ENCODE data around the gene P2RY12. TPM values are rescaled to one million over a fixed set of nuclear protein-coding genes. Genes with fewer than 3 reads are reported as not detected.
A peak's percentile ranks its signal among the peaks of the same experiment; 100 is the strongest.

Gene P2RY12
- total and polyA plus RNA-seq, 2 of the 4 experiments (the other 2 are of a cell fraction) = not detected

GRCh38 chr3:151305060-151305774 is 79.3 kb downstream of the P2RY12 start (continued):
- TF ChIP-seq RFX5 (IDR thresholded peaks at IDR 0.05; ENCODE audit: low read depth, low read length) = no peak

- Histone ChIP-seq H4K8ac (ENCODE audit: low read depth in 2 of 2, low read length in 2 of 2) (no peak overlapping the region), H2BK20ac (ENCODE audit: low read depth, low read length) (0 out of 2 replicates have a peak overlapping the region, but pooled peaks have one; percentile 10), H4K91ac (ENCODE audit: insufficient read depth, low read depth, low read length) (no peak overlapping the region), H2BK120ac (ENCODE audit: low read depth, low read length) (0 out of 2 replicates have a peak overlapping the region, but pooled peaks have one; percentile 19), H3K27me3 (ENCODE audit: control insufficient read depth, insufficient read depth, low read length) (no peaks in the 10 kb centered on the region), H3K9me3 (ENCODE audit: control insufficient read depth, insufficient read depth, low read length) (no peaks in the 10 kb centered on the region), H3K4me1 (ENCODE audit: control insufficient read depth, insufficient read depth, low read length) (peaks cover 15% of the 10 kb centered on the region), H3K18ac (ENCODE audit: low read depth, low read length) (0 out of 2 replicates have a peak overlapping the region, but pooled peaks have one; percentile 9), H3K4ac (ENCODE audit: low read depth, low read length) (peak overlapping the region; percentile 25; the same call in 1 of the 2 replicates), H3K9ac (ENCODE audit: low read depth, low read length) (no peak overlapping the region), H3K27ac (ENCODE audit: insufficient read depth, low read length) (no peak overlapping the region), H2AK9ac (replicated peaks; ENCODE audit: low read depth, low read length, poor library complexity) (no peak overlapping the region), H3K23ac (ENCODE audit: low read depth, low read length) (no peak overlapping the region), H3K4me2 (ENCODE audit: low read depth, low read length) (no peak overlapping the region), H3K56ac (ENCODE audit: extremely low read depth, insufficient read depth, low read length) (no peak overlapping the region), H3K4me3 (ENCODE audit: insufficient read depth, low read depth, low read length) (no peak overlapping the region), H3K79me1 (ENCODE audit: low read depth in 1 of 2, low read length in 2 of 2) (no peaks in the 10 kb centered on the region), H2BK15ac (ENCODE audit: low read depth, low read length) (0 out of 3 replicates have a peak overlapping the region, but pooled peaks have one; percentile 48), H3K14ac (replicated peaks; ENCODE audit: low read depth, low read length) (no peak overlapping the region), H2AK5ac (ENCODE audit: low read depth, low read length) (peak overlapping the region; percentile 20; the same call in 1 of the 2 replicates), H4K5ac (ENCODE audit: low read depth, low read length) (no peak overlapping the region), H3K36me3 (ENCODE audit: control insufficient read depth, insufficient read depth, low read length) (no peaks in the 10 kb centered on the region), H2BK5ac (ENCODE audit: low read depth, low read length, poor library complexity, severe bottlenecking) (no peak overlapping the region), H3K9me1 (ENCODE audit: insufficient read depth, low read length) (peaks cover 3% of the 10 kb centered on the region; the same call in 1 of the 2 replicates), H4K20me1 (ENCODE audit: insufficient read depth, low read length) (no peaks in the 10 kb centered on the region), H2AFZ (replicated peaks; ENCODE audit: low read length, poor library complexity) (no peak overlapping the region)
- BruUV-seq (replicated peaks) = no TSS peak
- no peak for ATAC-seq (ENCODE audit: low read depth)
- ChIA-PET POLR2A (ENCODE audit: unreplicated experiment) (no interaction called here), CTCF (interaction anchor here (1.0 to 1.2 kb wide), 2 partner anchors 12 to 22 kb away, joined by 3 to 4 read pairs; no protein-coding TSS in a partner anchor)
- no CpG with 5 or more reads among the region's 2 CpGs for WGBS, 2 experiments (ENCODE audit: extremely low coverage in 2 of 2, insufficient read length in 1 of 2)
- in situ Hi-C loops (cut with MboI; ENCODE audit: low sequenced_read_pairs) (no loop called here), intact Hi-C loops (cut with micrococcal nuclease) (loop anchor here (5.0 kb wide), 1 partner anchor 354 kb away; no protein-coding TSS in a partner anchor), dilution Hi-C loops (cut with HindIII; ENCODE audit: low sequenced_read_pairs, unreplicated experiment) (no loop called here)
- TF ChIP-seq RCOR1 (IDR thresholded peaks at IDR 0.05; ENCODE audit: insufficient replicate concordance, low read length) = no peak
- DNase-seq = no peak
These were observed 80.8 kb downstream of the P2RY12 start for GRCh38 chr3:151303751-151304150.
